KMS-11 (cell line): Measurements from ENCODE around the gene ERO1B.
"Not testable (repeated sequence)": the region's sequence is repeated elsewhere in the genome, so short reads cannot be mapped to it uniquely, and the experiment has no call there.

ENCODE experiments used
- H2AFZ ChIP-seq: fragments of 200-600 bp; sonication (generic); 2 replicates; pipeline ENCODE4 v1.6.1; 2016; ENCODE audit warnings: antibody characterized with exemption, mixed run types, low read depth
- H3K27ac ChIP-seq: fragments of 200-600 bp; sonication (generic); 2 replicates; pipeline ENCODE4 v1.6.1; 2016; ENCODE audit warnings: mild to moderate bottlenecking, mixed run types
- H3K27me3 ChIP-seq: fragments of 200-600 bp; sonication (generic); 2 replicates; pipeline ENCODE4 v1.6.1; 2017; ENCODE audit warnings: mild to moderate bottlenecking, low read depth, mixed run types, moderate library complexity; ENCODE audit not compliant: insufficient read depth
- H3K36me3 ChIP-seq: fragments of 200-600 bp; sonication (generic); 2 replicates; pipeline ENCODE4 v1.6.1; 2017; ENCODE audit warnings: mild to moderate bottlenecking, mixed run types; ENCODE audit not compliant: insufficient read depth
- H3K4me1 ChIP-seq: fragments of 200-600 bp; sonication (generic); 2 replicates; pipeline ENCODE4 v1.6.1; 2016; ENCODE audit warnings: mild to moderate bottlenecking, low read depth, mixed run types; ENCODE audit not compliant: poor library complexity, severe bottlenecking
- H3K4me2 ChIP-seq: fragments of 200-600 bp; sonication (generic); 2 replicates; pipeline ENCODE4 v1.7.0; 2016; ENCODE audit warnings: mild to moderate bottlenecking, mixed run types
- H3K4me3 ChIP-seq: fragments of 200-600 bp; sonication (generic); IDR thresholded peaks from 2 replicates; pipeline ENCODE4 v1.6.1; 2017; ENCODE audit warnings: low read depth, low read length, mixed read lengths; ENCODE audit not compliant: insufficient read depth
- H3K79me2 ChIP-seq: fragments of 200-600 bp; sonication (generic); 2 replicates; pipeline ENCODE4 v1.6.1; 2016; ENCODE audit warnings: low read depth, mixed run types; ENCODE audit not compliant: insufficient read depth
- H3K9ac ChIP-seq: fragments of 200-600 bp; sonication (generic); 2 replicates; pipeline ENCODE4 v1.6.1; 2016; ENCODE audit warnings: mild to moderate bottlenecking, mixed run types
- H4K20me1 ChIP-seq: fragments of 200-600 bp; sonication (generic); 2 replicates; pipeline ENCODE4 v1.6.1; 2016; ENCODE audit warnings: mild to moderate bottlenecking, mixed run types; ENCODE audit not compliant: insufficient read depth
- CTCF ChIP-seq: fragments of 200-600 bp; sonication (generic); conservative IDR thresholded peaks from 2 replicates; pipeline ENCODE4 v1.6.1; 2017; ENCODE audit warnings: low read depth, mild to moderate bottlenecking, antibody characterized with exemption, low read length, moderate library complexity, mixed read lengths

The ERO1B gene

GRCh38 chr1:236204656-236205055, 77.1 kb downstream of the ERO1B start:
- H3K4me1 ChIP-seq, result no peaks in the 10 kb centered on the region
- H3K36me3 ChIP-seq, result no peaks in the 10 kb centered on the region
- H3K4me2 ChIP-seq, result no peak overlapping the region
- H3K79me2 ChIP-seq, result no peaks in the 10 kb centered on the region
- no peaks in the 10 kb centered on the region for H4K20me1 ChIP-seq
- TF ChIP-seq CTCF, result no peak
- H3K27me3 ChIP-seq, result no peaks in the 10 kb centered on the region
- no peak overlapping the region for H3K9ac ChIP-seq
- H2AFZ ChIP-seq, result no peak overlapping the region
- H3K27ac ChIP-seq, result no peak overlapping the region
- no peak overlapping the region for H3K4me3 ChIP-seq

GRCh38 chr1:236204039-236204438, 77.7 kb downstream of the ERO1B start:
- Histone ChIP-seq H3K27ac (no peak overlapping the region), H3K4me3 (no peak overlapping the region), H3K9ac (no peak overlapping the region), H3K4me1 (no peaks in the 10 kb centered on the region), H3K4me2 (no peak overlapping the region), H3K27me3 (no peaks in the 10 kb centered on the region), H4K20me1 (no peaks in the 10 kb centered on the region), H3K36me3 (no peaks in the 10 kb centered on the region), H2AFZ (no peak overlapping the region), H3K79me2 (no peaks in the 10 kb centered on the region)
- no peak for TF ChIP-seq CTCF

GRCh38 chr1:236201786-236202185, 80.0 kb downstream of the ERO1B start:
- Histone ChIP-seq H3K4me3 (no peak overlapping the region), H2AFZ (no peak overlapping the region), H3K36me3 (no peaks in the 10 kb centered on the region), H4K20me1 (no peaks in the 10 kb centered on the region), H3K27me3 (no peaks in the 10 kb centered on the region), H3K4me1 (no peaks in the 10 kb centered on the region), H3K79me2 (no peaks in the 10 kb centered on the region), H3K9ac (no peak overlapping the region), H3K27ac (no peak overlapping the region), H3K4me2 (no peak overlapping the region)
- no peak for TF ChIP-seq CTCF

GRCh38 chr1:236200925-236201324, 80.8 kb downstream of the ERO1B start:
- H3K9ac ChIP-seq, result no peak overlapping the region
- no peak overlapping the region for H2AFZ ChIP-seq
- H4K20me1 ChIP-seq, result no peaks in the 10 kb centered on the region
- no peak overlapping the region for H3K4me2 ChIP-seq
- no peaks in the 10 kb centered on the region for H3K27me3 ChIP-seq
- no peak overlapping the region for H3K4me3 ChIP-seq
- H3K36me3 ChIP-seq, result no peaks in the 10 kb centered on the region
- H3K4me1 ChIP-seq, result no peaks in the 10 kb centered on the region
- no peak for TF ChIP-seq CTCF
- no peak overlapping the region for H3K27ac ChIP-seq
- H3K79me2 ChIP-seq, result no peaks in the 10 kb centered on the region

GRCh38 chr1:236193184-236193583, 88.6 kb downstream of the ERO1B start:
- H3K36me3 ChIP-seq, result no peaks in the 10 kb centered on the region
- H4K20me1 ChIP-seq, result no peaks in the 10 kb centered on the region

GRCh38 chr1:236188084-236188483, 93.7 kb downstream of the ERO1B start:
- H2AFZ ChIP-seq, H3K27ac ChIP-seq, H3K4me2 ChIP-seq, H3K27me3 ChIP-seq, H4K20me1 ChIP-seq, H3K9ac ChIP-seq, H3K4me3 ChIP-seq, H3K4me1 ChIP-seq, H3K36me3 ChIP-seq, H3K79me2 ChIP-seq: not testable (repeated sequence)

More at GRCh38 chr1:236193184-236193583, 88.6 kb downstream of the ERO1B start:
- Histone ChIP-seq H3K27me3 (no peaks in the 10 kb centered on the region), H3K4me1 (no peaks in the 10 kb centered on the region), H3K27ac (no peak overlapping the region), H3K79me2 (no peaks in the 10 kb centered on the region), H2AFZ (no peak overlapping the region), H3K4me2 (no peak overlapping the region), H3K4me3 (no peak overlapping the region), H3K9ac (no peak overlapping the region)
- TF ChIP-seq CTCF, result no peak
